Stimulated activated CD8-positive, alpha-beta memory T cell treated with anti-CD3 and anti-CD28 coated beads, Interleukin-12 subunit alpha, Interleukin-12 subunit beta, amount 100 ng/mL, for 4 hours (primary cell): ENCODE results near the gene RHOXF1.
"Not testable (repeated sequence)": the region's sequence is repeated elsewhere in the genome, so short reads cannot be mapped to it uniquely, and the experiment has no call there.

ENCODE experiments used
- DNase-seq: peaks from one replicate; pipeline ENCODE4 v3.0.0-alpha.2; 2020; ENCODE audit warnings: low read depth

RHOXF1 gene

DNA sequence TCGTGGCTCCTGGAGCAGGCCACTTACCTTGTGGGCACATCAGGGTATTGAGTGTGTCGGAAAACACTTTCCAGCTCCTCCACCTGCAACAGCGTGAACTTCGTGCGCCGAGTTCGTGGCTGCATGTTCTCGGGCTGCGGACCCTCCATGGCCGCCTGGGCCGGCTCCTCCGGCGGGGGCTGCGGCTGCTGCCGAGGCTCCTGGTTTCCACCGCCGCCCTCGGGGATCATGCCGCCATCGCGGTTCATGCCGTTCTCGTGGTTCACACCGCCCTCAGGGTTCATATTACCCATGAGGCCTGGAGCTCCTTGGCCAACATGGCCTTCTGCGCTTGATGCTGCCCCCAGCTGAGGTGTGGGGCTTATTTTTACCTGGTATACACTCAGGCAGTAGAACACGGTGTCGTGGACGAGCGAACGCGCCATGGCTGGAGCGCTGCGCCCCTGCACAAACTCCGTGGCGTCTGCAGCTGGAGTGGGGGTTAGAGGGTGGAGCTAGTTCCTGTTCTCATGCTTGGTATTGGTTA lies at the start of gene RHOXF1:
TSS of gene RHOXF1 (minus strand) at position 476 of the 526 bp plus-strand sequence. CDS start at position 425, 51 bp downstream.
- DNase-seq, result no peak

- DNase-seq, result not testable (repeated sequence)
These were observed 43.4 kb upstream of the RHOXF1 start for GRCh38 chrX:120159086-120159485.

DNA sequence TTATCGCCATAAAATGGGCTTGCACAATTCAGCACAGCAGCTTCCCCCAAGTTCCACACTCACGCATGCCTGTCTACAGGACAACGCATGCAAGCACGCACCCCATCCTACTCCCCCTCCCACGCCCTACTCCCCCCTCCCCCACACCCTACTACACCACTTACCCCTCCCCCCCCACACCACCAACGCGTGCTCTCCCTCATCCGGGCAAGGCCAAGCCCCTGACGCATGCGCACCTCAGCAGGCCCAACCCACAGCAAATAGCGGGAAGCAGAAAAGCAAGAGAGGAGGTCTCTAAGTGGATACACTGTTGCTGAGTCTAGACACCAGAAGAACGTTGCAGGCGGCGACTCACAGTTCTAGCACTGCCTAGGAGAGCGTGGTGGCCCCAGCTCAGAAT lies 42.6 kb upstream of the RHOXF1 start, which contains the start of gene RHOXF2:
TSS of gene RHOXF2 (plus strand) at position 301 of the 400 bp plus-strand sequence. CDS start 138 bp downstream, outside the sequence.
- DNase-seq, result not testable (repeated sequence)

- DNase-seq, result not testable (repeated sequence)
These were observed 34.5 kb upstream of the RHOXF1 start for GRCh38 chrX:120150109-120150744.

- DNase-seq, result no peak
These were observed 31.8 kb upstream of the RHOXF1 start for GRCh38 chrX:120147537-120147936.

GRCh38 chrX:120146323-120146722 lies 30.6 kb upstream of the RHOXF1 start:
- DNase-seq, result not testable (repeated sequence)

DNA sequence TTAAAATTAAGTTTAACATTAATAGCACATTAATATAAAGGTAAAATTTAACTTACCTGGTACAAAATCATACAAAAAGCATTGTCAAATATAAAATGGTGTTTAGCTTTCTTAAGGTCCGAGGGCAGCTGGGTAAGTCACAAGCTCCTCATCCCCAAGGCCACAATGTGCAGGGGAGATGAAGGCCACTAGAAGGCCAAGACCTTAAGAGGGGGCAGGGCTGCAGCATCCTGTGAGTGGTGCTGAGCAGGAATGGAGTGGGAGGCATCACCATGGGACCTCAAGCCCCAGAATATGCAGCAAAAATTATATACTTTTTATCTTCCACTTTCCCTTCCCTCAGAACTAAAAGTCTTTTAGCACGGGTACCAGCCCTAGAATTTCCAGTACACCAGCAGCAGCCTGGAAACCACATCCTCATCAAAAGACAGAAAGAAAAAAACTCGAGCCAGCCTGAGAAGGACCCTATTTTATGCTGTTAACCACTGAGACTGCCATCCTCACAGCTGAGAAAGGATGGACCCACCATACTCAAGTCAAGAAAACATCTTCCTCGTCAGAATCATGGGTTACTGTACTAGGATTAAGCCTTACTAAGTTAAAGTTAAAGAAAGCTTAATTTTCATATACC lies 29.7 kb upstream of the RHOXF1 start:
- no peak for DNase-seq

DNA sequence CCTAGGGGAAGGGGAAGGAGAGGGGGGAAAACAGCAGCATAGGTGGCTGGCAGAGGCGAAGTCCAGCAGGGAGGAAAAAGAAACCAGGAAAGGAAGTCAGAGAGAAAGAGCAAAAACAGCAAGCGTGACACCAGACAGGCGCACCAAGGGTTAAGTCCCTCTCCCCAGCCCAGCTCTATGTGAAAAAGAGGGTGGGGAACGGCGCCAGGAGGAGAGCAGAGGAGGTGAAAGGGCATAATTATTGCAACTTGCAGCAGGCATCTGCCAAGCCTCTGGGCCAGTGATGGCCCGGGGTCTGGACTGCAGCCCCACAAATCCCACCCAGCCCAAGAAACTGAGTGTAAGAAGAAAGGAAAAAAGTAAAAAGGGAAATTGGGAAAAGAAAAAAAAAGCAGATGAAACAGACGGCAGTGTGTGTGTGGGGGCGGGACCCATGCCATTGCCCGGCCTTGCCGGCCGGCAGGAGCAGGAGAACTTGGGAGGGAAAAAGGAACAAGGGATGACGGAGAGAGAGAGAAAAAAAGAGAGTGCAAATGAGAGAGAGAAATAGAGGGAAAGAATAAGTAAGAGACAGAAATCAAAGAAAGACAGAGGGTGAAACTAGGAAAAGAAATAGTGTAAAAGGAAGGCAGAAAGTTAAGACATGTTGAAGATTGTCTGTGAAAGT lies 28.6 kb upstream of the RHOXF1 start:
- DNase-seq, result no peak

DNA sequence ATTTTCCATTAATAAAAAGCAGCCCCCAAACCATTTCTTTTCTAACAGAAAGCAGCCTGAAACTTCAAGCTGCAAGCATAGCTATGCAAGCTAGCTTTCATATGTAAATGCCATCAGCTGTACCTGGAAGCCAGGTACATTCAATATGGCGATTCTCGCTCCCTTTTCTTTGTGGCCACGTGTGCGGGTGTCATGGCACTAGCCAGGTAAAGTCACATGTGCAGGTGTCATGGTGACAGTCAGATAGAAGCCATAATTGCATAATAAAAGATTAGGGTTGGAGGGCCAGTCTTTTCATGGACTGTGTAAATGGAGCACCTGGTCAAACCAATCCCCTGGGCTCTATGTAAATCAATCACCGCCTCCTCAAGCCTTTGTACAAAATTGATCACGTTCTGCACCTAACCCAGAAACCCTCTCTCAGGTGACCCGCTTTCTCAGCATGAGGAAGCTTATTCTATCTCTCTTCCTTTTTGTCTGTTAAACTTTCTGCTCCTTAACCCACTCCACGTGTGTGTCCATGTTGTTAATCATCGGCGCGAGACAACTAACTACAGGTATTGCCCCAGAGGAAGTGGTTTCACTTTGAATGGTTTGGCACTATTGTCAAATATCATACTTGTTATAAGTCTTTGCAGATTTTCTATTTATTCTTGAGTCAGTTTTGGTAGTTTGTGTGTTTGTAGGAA lies 24.7 kb upstream of the RHOXF1 start:
- no peak for DNase-seq

GRCh38 chrX:120137439-120137838 lies 21.7 kb upstream of the RHOXF1 start:
- no peak for DNase-seq

DNA sequence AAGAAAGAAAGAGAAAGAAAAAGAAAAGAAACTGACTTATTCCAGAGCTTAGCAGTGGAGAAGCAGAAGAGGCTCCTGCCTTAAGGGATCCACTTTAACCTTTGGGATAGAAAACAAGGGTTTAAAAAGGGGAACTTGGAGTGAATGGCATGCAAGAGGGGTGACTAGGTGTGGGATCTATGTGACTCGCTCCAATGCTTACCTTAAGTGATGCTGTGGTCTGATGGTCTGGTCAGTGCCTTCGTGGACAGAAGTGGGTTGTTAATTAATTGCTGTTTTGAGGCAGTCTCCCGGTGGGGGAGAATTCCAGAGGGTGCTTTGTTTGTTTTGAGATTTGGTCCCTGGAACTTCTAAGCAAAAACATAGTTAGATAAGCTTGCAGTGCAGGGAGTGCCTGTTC lies 21.1 kb upstream of the RHOXF1 start:
- DNase-seq, result no peak

DNA sequence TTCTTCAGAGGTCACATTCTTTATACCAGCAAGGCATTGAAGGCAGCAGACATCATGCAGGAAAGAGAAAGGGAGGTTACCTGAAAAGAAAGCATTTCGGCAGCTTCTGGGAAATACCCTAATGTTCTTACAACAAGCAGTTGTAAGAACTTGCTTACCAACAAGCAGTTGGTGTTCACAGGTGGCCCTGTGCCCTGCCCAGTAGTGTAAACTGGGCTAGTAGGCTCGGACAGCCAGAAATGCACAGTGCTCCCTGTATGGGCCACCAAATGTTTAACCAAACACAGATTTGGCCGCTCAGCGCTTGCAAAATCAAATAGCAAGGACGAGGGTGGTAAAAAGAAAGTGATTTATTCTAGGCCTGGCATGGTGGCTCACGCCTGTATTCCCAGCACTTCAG lies 20.4 kb upstream of the RHOXF1 start:
- no peak for DNase-seq

DNA sequence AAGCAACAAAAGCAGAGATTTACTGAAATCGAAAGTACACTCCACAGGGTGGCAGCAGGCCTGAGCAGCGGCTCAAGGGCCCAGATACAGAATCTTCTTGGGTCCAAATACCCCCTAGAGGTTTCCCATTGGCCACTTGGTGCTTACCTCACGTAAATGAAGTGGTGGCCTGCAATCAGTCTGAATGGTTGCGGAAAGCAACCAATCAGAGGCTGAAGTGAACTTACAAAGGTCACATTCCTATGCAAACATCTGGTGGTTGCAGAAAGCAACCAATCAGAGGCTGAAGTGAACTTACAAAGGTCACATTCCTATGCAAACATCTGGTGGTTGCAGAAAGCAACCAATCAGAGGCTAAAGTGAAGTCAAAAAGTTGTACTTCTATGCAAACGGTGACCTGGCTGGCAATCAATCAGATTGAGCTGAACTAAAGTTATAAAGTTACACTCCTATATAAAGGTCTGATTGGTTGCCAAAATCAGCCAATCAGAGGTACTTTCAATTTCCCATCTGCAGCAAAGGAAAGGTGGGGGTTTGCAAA lies 12.7 kb upstream of the RHOXF1 start:
- not testable (repeated sequence) for DNase-seq

GRCh38 chrX:120125444-120125843 lies 9.7 kb upstream of the RHOXF1 start:
- DNase-seq, result no peak

GRCh38 chrX:120120223-120120622 lies 4.5 kb upstream of the RHOXF1 start:
- DNase-seq, result no peak

DNA sequence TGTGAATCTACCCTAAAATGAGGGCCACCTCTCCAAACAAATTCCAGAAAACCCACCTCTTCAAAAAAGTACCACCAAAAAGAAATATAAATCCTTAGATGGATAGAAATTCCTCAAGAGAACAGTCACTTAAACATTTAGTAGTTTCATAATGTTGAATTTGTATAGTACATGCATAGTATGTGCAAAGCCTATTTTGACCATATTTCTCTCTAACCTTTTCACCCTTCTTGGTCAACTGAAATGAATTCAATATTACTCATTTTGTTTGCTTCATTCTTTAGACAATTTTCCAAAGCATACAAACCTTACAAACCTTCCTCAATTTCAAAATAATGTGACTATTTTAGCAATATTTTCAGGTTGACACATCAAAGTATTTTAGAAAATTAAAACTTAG lies 4.1 kb downstream of the RHOXF1 start:
- no peak for DNase-seq

DNA sequence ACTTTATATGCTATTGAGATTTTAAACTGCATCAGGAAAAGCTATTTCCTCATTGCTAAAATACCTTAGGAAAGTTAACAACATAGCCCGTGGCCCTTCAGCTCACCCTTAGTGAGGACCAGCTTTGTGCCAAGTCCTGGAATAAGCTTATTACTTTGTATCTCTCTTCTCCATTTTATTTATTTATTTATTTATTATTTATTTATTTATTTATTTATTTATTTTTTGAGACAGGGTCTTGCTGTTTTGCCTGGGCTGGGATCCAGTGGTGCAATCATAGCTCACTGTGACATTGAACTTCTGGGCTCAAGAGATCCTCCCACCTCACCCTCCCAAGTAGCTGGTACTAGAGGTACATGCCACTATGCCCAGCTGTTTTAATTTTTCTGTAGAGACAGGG lies 6.3 kb downstream of the RHOXF1 start:
- no peak for DNase-seq

GRCh38 chrX:120104707-120105106 lies 11.0 kb downstream of the RHOXF1 start:
- DNase-seq, result not testable (repeated sequence)

GRCh38 chrX:120101057-120101456 lies 14.7 kb downstream of the RHOXF1 start:
- DNase-seq, result not testable (repeated sequence)

DNA sequence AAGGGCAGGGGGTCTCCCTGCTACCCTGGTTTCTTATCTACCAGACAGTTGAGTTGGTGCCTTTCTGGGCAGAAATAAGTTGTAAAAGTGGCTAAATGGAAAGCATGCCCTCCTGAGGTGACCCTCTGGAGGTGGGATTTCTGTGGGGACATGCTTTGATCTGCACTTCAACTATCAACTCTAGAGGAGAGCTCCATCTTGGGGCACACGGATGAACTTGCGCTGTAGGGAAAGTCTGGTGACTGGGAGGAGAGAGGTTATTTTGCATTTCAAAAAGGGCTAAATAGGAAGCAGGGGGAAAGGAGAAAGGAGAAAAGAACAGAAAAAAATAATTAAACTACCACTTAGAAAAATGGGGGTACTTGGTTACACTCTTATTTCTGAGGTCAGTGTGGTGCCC lies 25.5 kb downstream of the RHOXF1 start:
- no peak for DNase-seq

DNA sequence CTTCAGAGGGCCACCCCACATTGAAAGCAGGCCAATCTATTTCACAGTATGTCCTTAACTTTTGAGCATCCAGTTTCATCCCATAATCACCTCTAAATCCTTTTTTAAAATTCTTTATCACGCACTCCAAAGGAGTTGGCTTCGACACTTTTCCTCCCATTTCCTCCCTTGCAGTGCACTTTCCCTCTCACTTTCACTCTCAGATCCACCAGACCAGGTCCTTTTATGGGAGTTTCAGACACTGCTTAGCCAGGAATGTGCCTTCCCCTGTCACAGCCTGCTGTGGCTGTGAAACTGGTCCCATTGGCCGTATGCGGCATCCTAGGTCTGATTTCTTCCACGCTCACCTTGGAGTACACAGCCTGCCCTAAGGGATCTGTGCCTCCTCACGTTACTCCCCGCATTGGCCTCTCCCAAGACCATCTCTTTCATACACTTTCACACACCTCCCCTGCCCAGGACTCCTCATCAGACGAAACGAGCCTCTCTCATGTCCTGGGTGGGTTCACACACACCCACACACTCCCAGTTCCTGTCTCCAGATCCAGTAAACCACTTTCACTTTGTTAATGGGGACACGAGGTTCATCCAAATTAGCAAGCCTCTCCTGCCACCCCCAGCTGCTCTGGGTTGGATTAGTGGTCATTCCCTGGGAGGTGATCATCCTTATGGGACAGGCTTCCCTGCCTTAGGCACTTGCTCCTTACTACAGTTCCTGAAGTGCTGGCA lies 28.3 kb downstream of the RHOXF1 start:
- DNase-seq, result no peak
